NK-92 (cell line): Measurements from ENCODE around the gene NDUFB11.
"Not testable (repeated sequence)": the region's sequence is repeated elsewhere in the genome, so short reads cannot be mapped to it uniquely, and the experiment has no call there.

Source experiments
- DNase-seq: peaks from one replicate; lab custom pipeline; 2025; ENCODE audit not compliant: unreplicated experiment; lab: John Stamatoyannopoulos, UW

The NDUFB11 gene

GRCh38 chrX:47146936-47147859 lies 2.7 kb upstream of the NDUFB11 start:
- DNase-seq, result no peak

DNA sequence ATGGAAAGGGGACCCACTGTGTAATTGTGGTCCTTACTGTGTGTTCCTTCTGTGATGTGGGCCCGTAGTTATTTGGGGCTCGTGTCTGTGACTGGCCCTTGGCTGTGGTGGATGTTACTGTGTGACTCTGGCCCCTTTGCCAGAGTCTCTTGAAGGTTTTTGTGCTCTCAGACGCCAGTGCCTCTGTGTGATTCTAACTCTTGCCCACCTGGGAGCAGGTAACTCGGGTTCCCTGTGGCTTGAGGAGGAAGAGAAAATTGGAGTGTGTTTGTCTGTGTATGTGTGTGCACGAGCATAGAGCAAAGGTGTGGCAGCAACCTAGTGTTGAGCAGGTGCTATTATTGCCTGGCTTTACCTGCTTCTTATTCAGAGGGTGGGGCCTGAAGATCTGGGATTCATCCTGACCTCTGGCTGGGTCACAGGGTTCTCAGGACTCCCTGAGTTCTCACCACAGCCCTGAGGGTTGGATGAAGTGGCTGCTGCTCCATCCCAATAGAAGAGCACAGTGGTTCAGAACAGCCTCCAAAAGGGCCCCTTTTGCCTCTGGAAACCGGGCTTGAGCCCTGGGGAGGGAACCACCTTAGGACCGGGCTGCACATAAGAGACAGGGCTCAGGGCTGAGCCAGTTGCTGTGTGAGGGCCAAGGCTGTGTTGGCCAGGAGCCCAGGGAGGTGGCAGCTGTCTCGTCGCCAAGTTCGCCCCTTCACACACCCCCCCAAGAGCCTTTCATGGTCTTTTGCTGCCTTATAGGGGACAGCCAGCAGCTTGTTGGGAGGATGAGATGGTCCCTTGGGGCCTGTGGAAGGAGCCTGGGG lies 1.8 kb upstream of the NDUFB11 start:
- DNase-seq, result no peak

DNA sequence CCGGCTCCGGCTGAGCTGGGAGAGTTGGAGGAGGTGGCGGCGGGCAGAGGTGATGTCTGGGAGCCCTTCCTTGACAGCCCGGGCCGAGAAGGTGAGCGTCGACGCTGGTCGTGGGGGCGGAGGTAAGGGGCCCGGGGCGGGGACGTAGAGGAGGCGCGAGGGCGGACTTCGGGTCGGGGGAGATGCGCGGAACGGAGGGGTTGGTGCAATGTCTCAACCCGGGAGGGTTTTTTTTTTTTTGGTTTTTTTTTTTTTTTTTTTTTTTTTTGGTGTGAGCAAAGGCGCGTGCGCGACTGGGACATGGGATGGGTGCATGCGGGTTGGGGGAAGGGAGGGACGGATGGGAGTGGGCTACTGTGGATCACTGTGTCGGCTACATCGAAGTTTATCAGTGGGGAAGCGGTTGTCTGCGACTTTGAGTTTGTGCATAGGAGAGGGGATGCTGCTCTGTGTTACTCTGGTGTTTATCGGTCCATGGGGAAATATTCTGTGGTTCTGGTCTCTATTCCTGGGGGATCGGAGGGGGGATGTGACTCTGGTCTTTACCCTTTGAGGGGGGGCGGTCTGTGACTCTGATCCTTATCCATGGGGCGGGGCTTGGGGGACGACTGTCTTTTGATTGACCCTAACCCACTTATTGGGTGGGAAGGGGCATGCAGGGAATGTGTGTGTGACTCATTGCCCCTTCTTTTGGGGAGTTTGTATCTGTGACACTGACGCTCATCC lies 1.1 kb upstream of the NDUFB11 start:
- DNase-seq, result no peak

DNA sequence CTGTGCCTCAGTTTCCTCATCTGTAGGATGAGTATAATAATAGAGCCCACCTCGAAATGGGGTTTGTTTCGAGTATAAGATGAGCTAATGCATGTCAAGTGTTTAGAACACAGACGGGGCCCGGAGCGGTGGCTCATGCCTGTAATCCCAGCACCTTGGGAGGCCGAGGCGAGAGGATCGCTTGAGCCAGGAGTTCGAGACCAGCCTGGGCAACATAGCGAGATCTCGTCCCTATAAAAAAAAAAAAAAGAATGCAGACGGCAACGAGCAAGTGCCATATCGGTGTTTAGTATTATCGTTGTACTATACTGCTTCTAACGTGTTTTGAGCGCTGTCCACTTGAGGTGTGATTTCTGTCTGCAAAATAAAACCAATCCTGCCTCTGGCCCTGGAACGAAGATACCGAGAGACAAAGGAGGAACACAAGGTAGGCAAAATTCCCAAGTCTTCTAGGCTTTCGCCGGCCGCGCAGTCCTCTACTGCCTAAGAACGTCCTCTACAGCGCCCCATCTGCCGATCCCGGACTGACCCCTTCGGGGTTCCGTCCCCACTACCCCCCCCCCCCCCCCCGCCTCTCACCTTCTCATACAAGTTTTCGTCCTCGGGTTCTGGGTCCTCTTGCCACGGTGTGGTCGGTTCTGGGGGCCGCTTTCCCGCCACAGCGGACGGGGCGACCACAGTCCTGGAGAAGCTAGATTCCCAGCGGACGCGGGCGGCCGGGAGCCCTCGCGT lies 442 bp downstream of the NDUFB11 start:
- no peak for DNase-seq

GRCh38 chrX:47138171-47138570 lies 6.3 kb downstream of the NDUFB11 start:
- no peak for DNase-seq

- DNase-seq, result not testable (repeated sequence)
Observed at GRCh38 chrX:47135650-47136049, 8.9 kb downstream of the NDUFB11 start.

DNA sequence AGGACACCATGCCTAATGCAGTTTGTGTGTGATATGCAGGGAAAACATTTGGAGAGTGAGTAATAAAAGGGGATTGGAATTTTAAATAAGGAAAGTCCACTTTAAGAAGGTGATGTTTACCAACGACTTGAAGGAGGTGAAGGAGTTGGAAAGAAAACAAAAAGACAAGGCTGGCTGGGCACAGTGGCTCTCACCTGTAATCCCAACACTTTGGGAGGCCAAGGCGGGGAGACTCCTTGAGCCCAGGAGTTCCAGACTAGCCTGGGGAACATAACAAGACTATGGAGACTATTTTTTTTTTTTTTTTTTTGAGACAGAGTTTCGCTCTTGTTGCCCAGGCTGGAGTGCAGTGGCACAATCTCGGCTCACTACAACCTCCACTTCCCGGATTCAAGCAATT lies 11.0 kb downstream of the NDUFB11 start:
- DNase-seq, result no peak

GRCh38 chrX:47129899-47130358 lies 14.6 kb downstream of the NDUFB11 start:
- no peak for DNase-seq

- peak; percentile 33 for DNase-seq
Observed at GRCh38 chrX:47129157-47129898, 15.2 kb downstream of the NDUFB11 start.

GRCh38 chrX:47124466-47124865 lies 20.0 kb downstream of the NDUFB11 start:
- not testable (repeated sequence) for DNase-seq

GRCh38 chrX:47116551-47117110 lies 27.9 kb downstream of the NDUFB11 start:
- DNase-seq, result not testable (repeated sequence)

DNA sequence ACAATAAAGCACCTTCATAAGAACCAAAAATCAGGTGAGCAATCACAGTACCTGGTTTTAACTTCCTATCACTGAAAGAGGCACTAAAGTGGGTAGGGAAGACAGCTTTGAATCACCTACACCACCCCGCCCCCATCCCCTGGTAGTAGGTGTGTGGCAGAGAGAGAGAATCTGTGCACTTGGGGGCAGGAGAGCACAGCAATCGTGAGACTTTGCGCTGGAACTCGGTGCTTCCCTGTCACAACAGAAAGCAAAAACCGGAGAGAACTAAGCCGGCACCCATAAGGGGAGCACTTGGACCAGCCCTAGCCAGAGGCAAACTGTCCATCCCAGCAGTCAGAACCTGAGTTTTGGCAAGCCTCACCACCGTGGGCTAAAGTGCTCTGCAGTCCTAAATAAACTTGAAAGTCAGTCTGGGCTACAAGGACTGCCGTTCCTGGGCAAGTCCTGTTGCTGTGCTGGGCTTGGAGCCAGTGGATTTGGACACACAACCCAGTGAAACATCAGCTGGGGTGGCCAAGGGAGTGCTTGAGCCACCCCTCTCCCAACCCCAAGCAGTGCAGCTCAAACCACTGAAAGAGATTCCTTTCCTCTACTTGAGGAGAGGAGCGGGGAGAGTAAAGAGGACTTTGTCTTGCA lies 32.1 kb downstream of the NDUFB11 start:
- no peak for DNase-seq

- DNase-seq, result not testable (repeated sequence)
Observed at GRCh38 chrX:47110936-47111615, 33.4 kb downstream of the NDUFB11 start.

DNA sequence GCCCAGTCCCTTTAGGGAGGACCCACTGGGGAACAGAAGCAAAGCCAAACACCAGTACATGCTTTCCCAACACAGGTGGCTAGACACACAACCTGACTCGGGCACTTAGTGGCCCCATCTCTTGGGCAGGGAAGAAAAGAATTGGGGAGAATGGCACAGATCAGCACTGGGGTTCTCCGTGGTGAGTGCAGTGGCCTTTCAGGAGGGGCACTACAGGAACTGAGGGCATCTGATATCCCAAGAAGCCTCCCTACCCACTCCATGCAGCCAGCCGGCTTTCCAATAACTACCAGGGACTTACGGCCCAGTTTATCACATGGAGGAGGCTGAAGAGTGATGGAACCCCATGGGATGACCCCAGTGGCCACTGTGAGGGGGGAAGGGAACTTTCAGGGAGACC lies 43.3 kb downstream of the NDUFB11 start:
- DNase-seq, result no peak

DNA sequence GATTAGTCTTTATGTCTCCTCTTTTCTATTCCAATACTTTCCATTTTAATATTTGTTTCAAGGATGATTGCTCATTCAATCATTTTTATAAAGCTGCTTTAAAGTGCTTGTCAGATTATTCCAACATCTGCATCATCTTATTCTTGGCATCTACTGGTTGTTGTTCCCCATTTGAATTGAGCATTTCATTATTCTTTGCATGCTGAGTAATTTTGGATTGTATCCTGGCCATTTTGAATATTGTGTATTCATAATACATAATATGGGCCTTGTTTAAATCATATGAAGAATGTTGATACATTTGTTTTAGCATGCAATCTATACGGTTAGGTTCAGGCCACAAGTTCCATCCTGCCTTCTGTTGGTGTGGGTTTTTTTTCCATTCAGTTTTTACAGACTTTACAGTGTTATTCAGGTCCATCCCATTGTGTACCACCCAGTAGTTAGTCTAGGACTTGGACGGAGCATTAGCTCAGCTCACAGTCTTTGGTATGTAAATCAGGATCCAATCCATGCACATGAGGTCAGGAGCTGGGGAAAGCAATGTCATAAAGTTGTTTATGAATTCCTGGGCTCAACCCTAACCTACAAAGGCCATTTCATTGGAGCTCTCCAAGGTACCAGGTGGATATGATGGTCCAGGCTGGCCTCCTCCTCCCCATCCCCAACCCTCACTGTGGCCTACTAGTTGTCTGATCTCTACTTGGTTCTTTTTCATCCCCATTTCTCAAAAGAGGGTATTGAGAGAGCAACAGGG lies 46.0 kb downstream of the NDUFB11 start:
- no peak for DNase-seq

GRCh38 chrX:47097018-47097417 lies 47.5 kb downstream of the NDUFB11 start:
- DNase-seq, result no peak

GRCh38 chrX:47093860-47094259 lies 50.6 kb downstream of the NDUFB11 start:
- DNase-seq, result no peak

DNA sequence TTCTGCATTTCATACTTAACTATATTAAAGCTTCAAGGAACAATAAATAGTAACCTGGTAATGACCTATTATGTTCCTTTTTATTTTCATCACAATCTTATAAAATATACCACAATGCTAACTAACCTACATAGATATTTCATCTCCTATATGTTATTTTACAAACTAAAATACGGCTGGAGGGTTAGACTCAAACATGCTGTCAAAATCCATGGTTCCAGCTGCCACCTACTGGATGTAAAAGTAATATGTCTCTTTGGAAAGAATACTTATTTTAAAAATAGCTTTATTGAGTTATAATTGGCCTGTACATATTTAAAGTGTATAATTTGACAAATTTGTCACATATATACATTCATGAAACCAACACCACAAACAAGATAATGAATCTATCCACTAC lies 51.3 kb downstream of the NDUFB11 start:
- no peak for DNase-seq
